Left lung (tissue), 10 donors: ENCODE results near the gene EFL1. TPM values are rescaled to one million over a fixed set of nuclear protein-coding genes. Genes with fewer than 3 reads are reported as not detected.

Source experiments
- ATAC-seq: fragments of 200-7000 bp; cut with Tn5 transposase; one replicate; pipeline ENCODE4 v1.9.1; 2020; ENCODE audit warnings: moderate library complexity
- DNase-seq, 4 donors: peaks; one replicate each; pipeline ENCODE4 v3.0.0-alpha.2; 2013 to 2020
- H3K27ac ChIP-seq, 2 donors: fragments of 200-600 bp; sonication (generic) in 1 of 2; one replicate each; pipeline versions ENCODE4 v1.5.0 to v1.8.0; 2020 to 2021
- H3K27me3 ChIP-seq, 2 donors: fragments of 200-600 bp; sonication (generic) in 1 of 2; one replicate each; pipeline versions ENCODE4 v1.5.0 to v1.8.0; 2020 to 2021
- H3K36me3 ChIP-seq, 2 donors: fragments of 200-600 bp; sonication (generic) in 1 of 2; one replicate each; pipeline versions ENCODE4 v1.5.0 to v1.8.0; 2020 to 2021
- H3K4me1 ChIP-seq, 2 donors: fragments of 200-600 bp; one replicate each; pipeline ENCODE4 v1.8.0; 2021
- H3K4me3 ChIP-seq, 2 donors: fragments of 200-600 bp; sonication (generic) in 1 of 2; one replicate each; pipeline versions ENCODE4 v1.5.0 to v1.8.0; 2020 to 2021; ENCODE audit warnings: mild to moderate bottlenecking in 1 of 2
- H3K9me3 ChIP-seq, 2 donors: fragments of 200-600 bp; sonication (generic) in 1 of 2; one replicate each; pipeline versions ENCODE4 v1.5.0 to v1.8.0; 2020 to 2021
- CTCF ChIP-seq, 2 donors: fragments of 200-600 bp; sonication (generic) in 1 of 2; IDR thresholded peaks; one replicate each; pipeline versions ENCODE4 v1.5.0 to v1.8.0; 2021; ENCODE audit warnings: antibody characterized with exemption in 2 of 2
- intact Hi-C, 2 donors: fragments of 100-400 bp; cut with DNase I; formaldehyde crosslinking; loops; one replicate each; pipeline versions ENCODE4 v1.11.2 to v1.14.2; 2022
- polyA plus RNA-seq, 6 donors: library from polyadenylated mRNA; unstranded; fragments of 120-200 nt; gene quantifications; one replicate each; pipeline ENCODE4 v1.2.1, GENCODE V29; 2013; ENCODE audit not compliant: insufficient read length in 6 of 6
- total RNA-seq, 2 donors: library from RNA; stranded (reverse); fragmentation: NEBNext Ultra II Directional; extraction: Animal tissue kit (Norgen Biotek cat#: 25700); gene quantifications; one replicate each; pipeline ENCODE4 v1.2.1, GENCODE V29; 2021
- donor health status: DM: no; HTN: yes; CAD: no.
- donor health status: DM: no; HTN: no; CAD: no.

EFL1 gene
- total and polyA plus RNA-seq, 8 donors: 14.7 to 21.8 (median 18.0) TPM

DNA sequence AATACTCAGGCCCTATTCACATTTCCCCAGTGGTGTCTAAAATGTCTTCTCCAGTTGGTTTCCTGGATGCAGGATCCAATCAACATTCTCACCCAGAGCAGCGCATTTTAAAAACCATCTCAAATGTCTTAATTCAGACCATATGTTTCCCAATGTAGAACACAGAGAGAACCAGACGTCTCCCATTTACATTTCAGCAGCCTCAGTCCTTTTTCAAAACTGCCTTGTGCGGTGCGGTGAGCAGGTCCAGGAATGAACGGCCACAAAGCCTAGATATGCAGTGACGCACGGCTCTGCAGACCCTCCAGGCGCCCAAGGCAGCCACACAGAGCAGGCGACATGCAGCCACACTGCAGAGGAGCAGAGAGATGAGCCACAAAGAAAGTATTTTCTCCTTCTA is 150.6 kb downstream of the EFL1 start:
- no peaks in the 10 kb centered on the region for H3K27me3 ChIP-seq
- no peaks in the 10 kb centered on the region for H3K36me3 ChIP-seq
- intact Hi-C loops: no loop called here
- H3K4me3 ChIP-seq: no peak overlapping the region
- no peak for DNase-seq
- TF ChIP-seq CTCF (IDR thresholded peaks at IDR 0.05): no peak
- no peak for ATAC-seq
- H3K9me3 ChIP-seq: no peaks in the 10 kb centered on the region
- no peaks in the 10 kb centered on the region for H3K4me1 ChIP-seq
- no peak overlapping the region for H3K27ac ChIP-seq

GRCh38 chr15:82110144-82110543 is 152.4 kb downstream of the EFL1 start:
- TF ChIP-seq CTCF (IDR thresholded peaks at IDR 0.05): no peak
- H3K9me3 ChIP-seq: no peaks in the 10 kb centered on the region
- H3K4me1 ChIP-seq: no peaks in the 10 kb centered on the region
- H3K4me3 ChIP-seq: no peak overlapping the region
- no peak overlapping the region for H3K27ac ChIP-seq
- DNase-seq (no peak), ATAC-seq (no peak)
- intact Hi-C loops: no loop called here
- no peaks in the 10 kb centered on the region for H3K27me3 ChIP-seq
- H3K36me3 ChIP-seq: no peaks in the 10 kb centered on the region

DNA sequence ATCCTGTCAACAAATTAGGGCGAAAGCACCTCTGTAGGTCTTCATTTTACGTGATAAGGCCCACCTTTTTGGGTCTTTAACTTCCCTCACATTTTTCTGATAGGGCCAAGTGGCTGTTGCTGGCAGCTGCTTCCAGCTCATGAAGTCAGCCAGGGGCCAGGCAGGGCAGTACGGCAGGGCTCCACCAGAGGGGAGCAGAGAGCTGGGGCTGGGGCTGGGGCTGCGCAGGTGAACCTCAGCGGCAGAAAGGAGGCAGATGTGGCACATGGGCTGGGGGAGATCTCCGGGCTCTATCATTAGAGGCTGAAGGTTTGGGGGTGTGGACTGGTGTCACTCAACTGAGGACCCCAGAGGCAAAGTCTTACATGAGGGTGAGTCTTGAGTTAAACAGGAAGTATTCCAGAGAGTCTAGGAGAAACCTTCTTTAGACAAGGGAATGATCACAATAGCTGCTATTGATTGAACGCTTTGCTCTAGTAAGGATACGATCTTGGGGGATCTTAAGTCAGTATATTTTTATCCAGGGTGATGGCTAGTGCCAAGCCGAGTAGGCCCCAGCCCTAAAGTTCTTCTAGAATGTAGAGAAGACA is 153.9 kb downstream of the EFL1 start:
- Histone ChIP-seq H3K9me3 (no peaks in the 10 kb centered on the region), H3K27me3 (no peaks in the 10 kb centered on the region), H3K36me3 (no peaks in the 10 kb centered on the region), H3K27ac (no peak overlapping the region), H3K4me1 (no peaks in the 10 kb centered on the region), H3K4me3 (no peak overlapping the region)
- intact Hi-C loops: no loop called here
- ATAC-seq (peak; percentile 94), DNase-seq (peak in 3 of 4 donors; percentile 17 to 88 (median 35))
- TF ChIP-seq CTCF (IDR thresholded peaks at IDR 0.05): peak; percentile 70 to 77

GRCh38 chr15:82106679-82107078 is 155.9 kb downstream of the EFL1 start:
- no peak for TF ChIP-seq CTCF (IDR thresholded peaks at IDR 0.05)
- Histone ChIP-seq H3K4me3 (no peak overlapping the region), H3K27me3 (no peaks in the 10 kb centered on the region), H3K4me1 (no peaks in the 10 kb centered on the region), H3K27ac (no peak overlapping the region), H3K9me3 (no peaks in the 10 kb centered on the region), H3K36me3 (no peaks in the 10 kb centered on the region)
- DNase-seq (no peak), ATAC-seq (no peak)
- intact Hi-C loops: no loop called here

DNA sequence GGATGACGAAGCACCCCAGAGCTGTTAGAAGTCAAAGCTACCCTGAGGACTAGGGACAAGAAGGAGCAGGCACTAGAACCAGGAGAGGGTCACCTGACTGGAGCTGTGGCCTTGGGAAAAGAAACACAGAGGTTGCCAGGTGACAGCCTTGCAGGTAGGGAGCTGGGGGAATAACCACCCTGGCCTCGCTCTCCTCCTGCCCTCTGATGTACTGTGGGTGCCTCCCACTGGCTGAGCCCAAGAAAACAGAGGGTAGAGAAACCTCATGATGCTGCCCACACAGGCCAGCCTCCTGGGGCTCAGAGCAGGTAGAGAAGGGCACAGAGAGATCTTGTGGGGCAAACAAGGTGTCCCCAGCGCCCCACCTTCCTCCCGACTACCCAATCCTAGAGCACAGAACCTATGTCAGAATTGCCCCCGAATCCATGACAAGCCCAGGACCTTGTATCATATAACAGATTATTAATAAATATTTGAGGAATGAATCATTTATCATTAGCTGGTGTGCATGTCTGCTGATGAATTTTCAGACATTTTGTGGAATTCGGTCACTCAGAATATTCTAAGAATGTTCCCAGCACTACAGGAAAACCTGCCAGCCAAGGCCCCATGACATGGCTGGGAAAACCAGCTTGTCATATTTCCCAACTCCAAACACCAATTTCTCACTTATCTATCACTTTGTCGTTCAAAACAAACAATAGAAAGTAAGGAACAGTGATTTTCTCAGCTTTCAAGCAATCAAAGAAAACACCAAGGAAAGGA is 156.9 kb downstream of the EFL1 start:
- no peaks in the 10 kb centered on the region for H3K36me3 ChIP-seq
- no peaks in the 10 kb centered on the region for H3K4me1 ChIP-seq
- no peak overlapping the region for H3K27ac ChIP-seq
- no peak for TF ChIP-seq CTCF (IDR thresholded peaks at IDR 0.05)
- H3K9me3 ChIP-seq: no peaks in the 10 kb centered on the region
- no peak overlapping the region for H3K4me3 ChIP-seq
- no peaks in the 10 kb centered on the region for H3K27me3 ChIP-seq
- DNase-seq (peak in 2 of 4 donors; percentile 65 to 66), ATAC-seq (peak; percentile 93)
- intact Hi-C loops: no loop called here
